NCI-H128 (cell line): ENCODE measurements around the gene GCNT4.

Experiments used
- DNase-seq: peaks from one replicate; lab custom pipeline; 2025; ENCODE audit not compliant: unreplicated experiment; lab: John Stamatoyannopoulos, UW

The GCNT4 gene

GRCh38 chr5:75051217-75051751 lies 1.1 kb downstream of the GCNT4 start:
- no peak for DNase-seq

- DNase-seq: no peak
Measured at GRCh38 chr5:75050415-75050814, 1.9 kb downstream of the GCNT4 start.

GRCh38 chr5:75049456-75050351 lies 2.7 kb downstream of the GCNT4 start:
- DNase-seq: no peak

GRCh38 chr5:75048457-75048953 lies 3.9 kb downstream of the GCNT4 start:
- no peak for DNase-seq

- no peak for DNase-seq
Measured at GRCh38 chr5:75047356-75047755, 5.0 kb downstream of the GCNT4 start.

- DNase-seq: no peak
Measured at GRCh38 chr5:75046366-75047142, 5.8 kb downstream of the GCNT4 start.

GRCh38 chr5:75045071-75045470 lies 7.3 kb downstream of the GCNT4 start:
- no peak for DNase-seq

- DNase-seq: no peak
Measured at GRCh38 chr5:75044406-75044805, 8.0 kb downstream of the GCNT4 start.

- DNase-seq: no peak
Measured at GRCh38 chr5:75043633-75044264, 8.6 kb downstream of the GCNT4 start.

GRCh38 chr5:75042522-75042921 lies 9.8 kb downstream of the GCNT4 start:
- DNase-seq: no peak

GRCh38 chr5:75040973-75041372 lies 11.4 kb downstream of the GCNT4 start:
- DNase-seq: no peak

- no peak for DNase-seq
Measured at GRCh38 chr5:75037106-75037505, 15.3 kb downstream of the GCNT4 start.

GRCh38 chr5:75034137-75034739 lies 18.1 kb downstream of the GCNT4 start:
- DNase-seq: no peak

- DNase-seq: no peak
Measured at GRCh38 chr5:75031366-75031765, 21.0 kb downstream of the GCNT4 start.

- DNase-seq: no peak
Measured at GRCh38 chr5:75028090-75028489, 24.3 kb downstream of the GCNT4 start.

- DNase-seq: no peak
Measured at GRCh38 chr5:75023368-75024159, 28.8 kb downstream of the GCNT4 start.

- no peak for DNase-seq
Measured at GRCh38 chr5:75021800-75022199, 30.6 kb downstream of the GCNT4 start.

GRCh38 chr5:75021219-75021618 lies 31.1 kb downstream of the GCNT4 start:
- no peak for DNase-seq

- no peak for DNase-seq
Measured at GRCh38 chr5:75020016-75020656, 32.2 kb downstream of the GCNT4 start.
